Measurements from ENCODE around the gene EML1. TPM values are rescaled to one million over a fixed set of nuclear protein-coding genes. Genes with fewer than 3 reads are reported as not detected.

Gene EML1
- total and polyA plus RNA-seq, 2 experiments from 2014 or later = 16.6 to 16.9 TPM

- Histone ChIP-seq H3K4me1 (ENCODE audit: low read depth) (no peaks in the 10 kb centered on the region), H3K4me3 (no peak overlapping the region), H3K27ac (no peak overlapping the region), H3K9me3 (ENCODE audit: low read depth) (no peaks in the 10 kb centered on the region), H3K36me3 (no peaks in the 10 kb centered on the region), H3K27me3 (no peaks in the 10 kb centered on the region)
- TF ChIP-seq CTCF (IDR thresholded peaks at IDR 0.05; ENCODE audit: low read depth, low read length) = no peak
- no peak for DNase-seq (ENCODE audit: low read depth in 1 of 2, low spot score in 1 of 2)
These were observed 165.2 kb downstream of the EML1 start for GRCh38 chr14:99958380-99958779.

GRCh38 chr14:99961826-99962518, 168.8 kb downstream of the EML1 start:
- H3K27me3 ChIP-seq = no peaks in the 10 kb centered on the region
- TF ChIP-seq CTCF (IDR thresholded peaks at IDR 0.05; ENCODE audit: low read depth, low read length) = no peak
- H3K4me3 ChIP-seq = no peak overlapping the region
- no peaks in the 10 kb centered on the region for H3K9me3 ChIP-seq (ENCODE audit: low read depth)
- H3K36me3 ChIP-seq = no peaks in the 10 kb centered on the region
- H3K27ac ChIP-seq = no peak overlapping the region
- H3K4me1 ChIP-seq (ENCODE audit: low read depth) = peaks cover 17% of the 10 kb centered on the region
- no peak for DNase-seq (ENCODE audit: low read depth in 1 of 2, low spot score in 1 of 2)

- Histone ChIP-seq H3K27me3 (no peaks in the 10 kb centered on the region), H3K4me3 (no peak overlapping the region), H3K4me1 (ENCODE audit: low read depth) (peaks cover 17% of the 10 kb centered on the region), H3K36me3 (no peaks in the 10 kb centered on the region), H3K27ac (no peak overlapping the region), H3K9me3 (ENCODE audit: low read depth) (no peaks in the 10 kb centered on the region)
- DNase-seq (ENCODE audit: low read depth in 1 of 2, low spot score in 1 of 2) = no peak
- TF ChIP-seq CTCF (IDR thresholded peaks at IDR 0.05; ENCODE audit: low read depth, low read length) = no peak
These were observed 171.8 kb downstream of the EML1 start for GRCh38 chr14:99964979-99965378.

GRCh38 chr14:99966037-99966835, 173.0 kb downstream of the EML1 start:
- Histone ChIP-seq H3K9me3 (ENCODE audit: low read depth) (no peaks in the 10 kb centered on the region), H3K27ac (peak overlapping the region; percentile 60), H3K4me3 (no peak overlapping the region), H3K36me3 (no peaks in the 10 kb centered on the region), H3K4me1 (ENCODE audit: low read depth) (peaks cover 17% of the 10 kb centered on the region), H3K27me3 (peaks cover 5% of the 10 kb centered on the region)
- no peak for TF ChIP-seq CTCF (IDR thresholded peaks at IDR 0.05; ENCODE audit: low read depth, low read length)
- no peak for DNase-seq (ENCODE audit: low read depth in 1 of 2, low spot score in 1 of 2)

GRCh38 chr14:99966912-99967311, 173.7 kb downstream of the EML1 start:
- Histone ChIP-seq H3K27ac (no peak overlapping the region), H3K4me1 (ENCODE audit: low read depth) (peaks cover 17% of the 10 kb centered on the region), H3K4me3 (no peak overlapping the region), H3K9me3 (ENCODE audit: low read depth) (no peaks in the 10 kb centered on the region), H3K36me3 (no peaks in the 10 kb centered on the region), H3K27me3 (peaks cover 5% of the 10 kb centered on the region)
- no peak for DNase-seq (ENCODE audit: low read depth in 1 of 2, low spot score in 1 of 2)
- no peak for TF ChIP-seq CTCF (IDR thresholded peaks at IDR 0.05; ENCODE audit: low read depth, low read length)
